ENCODE measurements around the gene ZNF618.

DNA sequence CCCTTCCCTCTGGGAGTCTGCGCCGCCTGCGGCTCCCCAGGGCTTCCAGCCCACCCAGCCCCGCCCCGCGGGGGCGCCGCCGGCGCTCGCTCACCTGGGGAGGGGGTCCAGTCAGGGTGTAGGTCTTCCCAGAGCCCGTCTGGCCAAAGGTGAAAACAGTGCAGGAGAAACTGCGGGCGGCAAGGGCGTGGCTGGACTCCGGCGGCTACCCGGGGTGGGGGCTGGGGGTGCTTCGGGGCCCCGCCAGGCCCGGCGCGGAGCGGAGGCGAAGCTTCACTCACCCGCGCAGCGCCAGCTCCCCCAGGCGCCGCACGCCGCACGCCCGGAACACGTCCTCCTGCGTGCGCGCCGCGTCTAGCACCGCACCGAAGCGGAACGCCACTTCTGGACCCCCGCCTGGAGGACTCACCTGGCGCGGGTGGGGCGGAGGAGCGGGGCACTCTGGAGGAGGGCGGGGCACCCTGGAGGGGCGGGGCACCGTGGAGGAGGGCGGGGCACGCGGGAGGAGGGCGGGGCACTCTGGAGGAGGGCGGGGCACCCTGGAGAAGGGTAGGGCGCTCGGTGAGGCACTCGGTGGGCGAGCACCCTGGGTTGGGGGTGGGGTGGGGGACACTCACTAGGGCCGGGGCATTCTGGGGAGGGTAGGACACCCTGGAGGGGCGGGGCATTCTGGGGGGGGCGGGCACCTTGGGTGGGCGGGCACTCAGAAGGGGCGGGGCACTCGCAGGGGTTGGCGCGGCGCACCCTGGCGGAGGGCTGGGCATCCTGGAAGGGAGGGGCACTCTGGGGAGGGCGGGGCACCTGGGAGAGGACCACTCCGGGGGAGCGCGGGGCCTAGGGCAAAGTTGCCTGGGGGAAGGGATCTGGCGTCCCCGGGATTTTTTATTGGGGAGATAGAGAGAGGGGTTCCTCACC lies 222.2 kb downstream of the ZNF618 start:
- TF ChIP-seq, protein P1, sequence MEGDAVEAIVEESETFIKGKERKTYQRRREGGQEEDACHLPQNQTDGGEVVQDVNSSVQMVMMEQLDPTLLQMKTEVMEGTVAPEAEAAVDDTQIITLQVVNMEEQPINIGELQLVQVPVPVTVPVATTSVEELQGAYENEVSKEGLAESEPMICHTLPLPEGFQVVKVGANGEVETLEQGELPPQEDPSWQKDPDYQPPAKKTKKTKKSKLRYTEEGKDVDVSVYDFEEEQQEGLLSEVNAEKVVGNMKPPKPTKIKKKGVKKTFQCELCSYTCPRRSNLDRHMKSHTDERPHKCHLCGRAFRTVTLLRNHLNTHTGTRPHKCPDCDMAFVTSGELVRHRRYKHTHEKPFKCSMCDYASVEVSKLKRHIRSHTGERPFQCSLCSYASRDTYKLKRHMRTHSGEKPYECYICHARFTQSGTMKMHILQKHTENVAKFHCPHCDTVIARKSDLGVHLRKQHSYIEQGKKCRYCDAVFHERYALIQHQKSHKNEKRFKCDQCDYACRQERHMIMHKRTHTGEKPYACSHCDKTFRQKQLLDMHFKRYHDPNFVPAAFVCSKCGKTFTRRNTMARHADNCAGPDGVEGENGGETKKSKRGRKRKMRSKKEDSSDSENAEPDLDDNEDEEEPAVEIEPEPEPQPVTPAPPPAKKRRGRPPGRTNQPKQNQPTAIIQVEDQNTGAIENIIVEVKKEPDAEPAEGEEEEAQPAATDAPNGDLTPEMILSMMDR (IDR thresholded peaks at IDR 0.05) = 0 out of 2 replicates have a peak, but pooled peaks have one; percentile 13
- no peak for TF ChIP-seq POLR2AphosphoS5 (IDR thresholded peaks at IDR 0.05; ENCODE audit: low read depth, low read length)
- TF ChIP-seq, protein P2, sequence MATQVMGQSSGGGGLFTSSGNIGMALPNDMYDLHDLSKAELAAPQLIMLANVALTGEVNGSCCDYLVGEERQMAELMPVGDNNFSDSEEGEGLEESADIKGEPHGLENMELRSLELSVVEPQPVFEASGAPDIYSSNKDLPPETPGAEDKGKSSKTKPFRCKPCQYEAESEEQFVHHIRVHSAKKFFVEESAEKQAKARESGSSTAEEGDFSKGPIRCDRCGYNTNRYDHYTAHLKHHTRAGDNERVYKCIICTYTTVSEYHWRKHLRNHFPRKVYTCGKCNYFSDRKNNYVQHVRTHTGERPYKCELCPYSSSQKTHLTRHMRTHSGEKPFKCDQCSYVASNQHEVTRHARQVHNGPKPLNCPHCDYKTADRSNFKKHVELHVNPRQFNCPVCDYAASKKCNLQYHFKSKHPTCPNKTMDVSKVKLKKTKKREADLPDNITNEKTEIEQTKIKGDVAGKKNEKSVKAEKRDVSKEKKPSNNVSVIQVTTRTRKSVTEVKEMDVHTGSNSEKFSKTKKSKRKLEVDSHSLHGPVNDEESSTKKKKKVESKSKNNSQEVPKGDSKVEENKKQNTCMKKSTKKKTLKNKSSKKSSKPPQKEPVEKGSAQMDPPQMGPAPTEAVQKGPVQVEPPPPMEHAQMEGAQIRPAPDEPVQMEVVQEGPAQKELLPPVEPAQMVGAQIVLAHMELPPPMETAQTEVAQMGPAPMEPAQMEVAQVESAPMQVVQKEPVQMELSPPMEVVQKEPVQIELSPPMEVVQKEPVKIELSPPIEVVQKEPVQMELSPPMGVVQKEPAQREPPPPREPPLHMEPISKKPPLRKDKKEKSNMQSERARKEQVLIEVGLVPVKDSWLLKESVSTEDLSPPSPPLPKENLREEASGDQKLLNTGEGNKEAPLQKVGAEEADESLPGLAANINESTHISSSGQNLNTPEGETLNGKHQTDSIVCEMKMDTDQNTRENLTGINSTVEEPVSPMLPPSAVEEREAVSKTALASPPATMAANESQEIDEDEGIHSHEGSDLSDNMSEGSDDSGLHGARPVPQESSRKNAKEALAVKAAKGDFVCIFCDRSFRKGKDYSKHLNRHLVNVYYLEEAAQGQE (IDR thresholded peaks at IDR 0.05; ENCODE audit: insufficient read depth in 1 of 2, low read depth in 2 of 2, low read length in 1 of 2) = no peak

Measured in Panc1 (cell line).